HEK293 (cell line): ENCODE measurements around the gene MYO15B.

Experiments
- CTCF ChIP-seq: fragments of 450-650 bp; formaldehyde crosslinking; IDR thresholded peaks from 2 replicates; pipeline ENCODE4 v1.5.1; 2016; ENCODE audit warnings: missing biosample characterization, missing genetic modification characterization
- ZNF132 ChIP-seq: fragments of 450-650 bp; formaldehyde crosslinking; IDR thresholded peaks from 2 replicates; pipeline ENCODE4 v1.5.1; 2017; ENCODE audit warnings: missing biosample characterization, missing genetic modification characterization, borderline replicate concordance
- ZNF155 ChIP-seq: fragments of 450-650 bp; formaldehyde crosslinking; IDR thresholded peaks from 2 replicates; pipeline ENCODE4 v1.5.1; 2016; ENCODE audit warnings: missing biosample characterization, missing genetic modification characterization
- ZNF169 ChIP-seq: fragments of 450-650 bp; formaldehyde crosslinking; IDR thresholded peaks from 2 replicates; pipeline ENCODE4 v1.5.1; 2016; ENCODE audit warnings: missing biosample characterization, missing genetic modification characterization
- ZNF184 ChIP-seq: fragments of 450-650 bp; IDR thresholded peaks from 2 replicates; pipeline ENCODE4 v1.5.1; 2018; ENCODE audit warnings: missing biosample characterization, mild to moderate bottlenecking, missing genetic modification characterization
- ZNF239 ChIP-seq: fragments of 450-650 bp; formaldehyde crosslinking; IDR thresholded peaks from 2 replicates; pipeline ENCODE4 v1.5.1; 2016; ENCODE audit warnings: missing biosample characterization, missing genetic modification characterization
- ZNF274 ChIP-seq, 2 experiments: fragments of 200-500 bp in 1 of 2; fragments of 450-650 bp in 1 of 2; sonication (Bioruptor generic) in 1 of 2; formaldehyde crosslinking in 1 of 2; IDR thresholded peaks; 2 replicates each; pipeline versions ENCODE4 v1.5.1 to v1.6.1; 2014 to 2016; ENCODE audit warnings: borderline replicate concordance in 1 of 2, inconsistent platforms in 1 of 2, low read length in 1 of 2, missing biosample characterization in 1 of 2, missing genetic modification characterization in 1 of 2
- ZNF292 ChIP-seq: fragments of 450-650 bp; formaldehyde crosslinking; IDR thresholded peaks from 2 replicates; pipeline ENCODE4 v1.5.1; 2016; ENCODE audit warnings: low read depth, missing biosample characterization, missing genetic modification characterization, borderline replicate concordance
- ZNF544 ChIP-seq: fragments of 450-650 bp; formaldehyde crosslinking; IDR thresholded peaks from 2 replicates; pipeline ENCODE4 v1.5.0; 2017; ENCODE audit warnings: missing biosample characterization, missing genetic modification characterization
- ZNF792 ChIP-seq: fragments of 450-650 bp; formaldehyde crosslinking; IDR thresholded peaks from 2 replicates; pipeline ENCODE4 v1.5.1; 2016; ENCODE audit warnings: missing biosample characterization, missing genetic modification characterization

GRCh38 chr17:75662511-75662910 lies 74.9 kb downstream of the MYO15B start:
- TF ChIP-seq ZNF155 (tag by site-specific recombination) (no peak), ZNF169 (tag by site-specific recombination) (no peak), ZNF132 (tag by site-specific recombination) (no peak), ZNF274 (IDR thresholded peaks at IDR 0.05; ENCODE audit: low read length) (no peak), ZNF274 (tag by site-specific recombination; IDR thresholded peaks at IDR 0.05; ENCODE audit: borderline replicate concordance) (no peak), ZNF792 (tag by site-specific recombination) (no peak), CTCF (tag by site-specific recombination) (no peak), ZNF184 (tag by site-specific recombination) (no peak), ZNF544 (no peak), ZNF239 (tag by site-specific recombination) (no peak), ZNF292 (tag by site-specific recombination) (no peak)
